GM12878 (cell line): ENCODE measurements around the gene UBASH3B. TPM values are rescaled to one million over a fixed set of nuclear protein-coding genes. Genes with fewer than 3 reads are reported as not detected.
A peak's percentile ranks its signal among the peaks of the same experiment; 100 is the strongest.

Source experiments
- CHD1 ChIP-seq: IDR thresholded peaks from 2 replicates; pipeline ENCODE4 v1.6.1; 2012; ENCODE audit warnings: low read depth, low read length, improper control_type of control experiment
- CREB1 ChIP-seq: IDR thresholded peaks from 2 replicates; pipeline ENCODE4 v1.6.1; 2012; ENCODE audit warnings: low read depth, mild to moderate bottlenecking, inconsistent platforms
- EGR1 ChIP-seq, 2 experiments: IDR thresholded peaks; 1 replicate in 1 of 2; 2 replicates in 1 of 2; pipeline ENCODE4 v1.6.1; 2011 to 2012; ENCODE audit warnings: low read depth in 2 of 2, low read length in 2 of 2, borderline replicate concordance in 1 of 2, mild to moderate bottlenecking in 1 of 2, moderate library complexity in 1 of 2
- ETV6 ChIP-seq, 2 experiments: fragments of 450-650 bp in 1 of 2; IDR thresholded peaks in 1 of 2; conservative IDR thresholded peaks in 1 of 2; 2 replicates each; pipeline ENCODE4 v1.6.1; 2014; ENCODE audit warnings: antibody characterized with exemption in 1 of 2, borderline replicate concordance in 1 of 2, low read depth in 1 of 2, mild to moderate bottlenecking in 1 of 2, moderate library complexity in 1 of 2
- FOXM1 ChIP-seq: IDR thresholded peaks from 2 replicates; pipeline ENCODE4 v1.6.1; 2012; ENCODE audit warnings: low read depth, mild to moderate bottlenecking, inconsistent platforms, low read length, moderate library complexity
- GABPA ChIP-seq: IDR thresholded peaks from 2 replicates; pipeline ENCODE4 v1.6.1; 2014; ENCODE audit warnings: antibody characterized with exemption, low read depth, mild to moderate bottlenecking, inconsistent platforms
- HDAC2 ChIP-seq: fragments of 200-600 bp; sonication (generic); IDR thresholded peaks from 2 replicates; pipeline ENCODE4 v1.6.1; 2017
- IRF4 ChIP-seq: IDR thresholded peaks from 2 replicates; pipeline ENCODE4 v1.6.1; 2011; ENCODE audit warnings: low read depth, low read length
- KDM1A ChIP-seq: fragments of 200-600 bp; sonication (generic); IDR thresholded peaks from 2 replicates; pipeline ENCODE4 v1.6.1; 2016; ENCODE audit warnings: borderline replicate concordance
- MEF2A ChIP-seq: IDR thresholded peaks from 2 replicates; pipeline ENCODE4 v1.6.1; 2011; ENCODE audit warnings: low read depth, mild to moderate bottlenecking, low read length, moderate library complexity; ENCODE audit not compliant: insufficient read depth
- NRF1 ChIP-seq: conservative IDR thresholded peaks from 2 replicates; pipeline ENCODE4 v1.6.1; 2011; ENCODE audit warnings: mild to moderate bottlenecking, low read depth, low read length, improper control_type of control experiment
- RFX5 ChIP-seq: IDR thresholded peaks from 2 replicates; pipeline ENCODE4 v1.6.1; 2011; ENCODE audit warnings: low read depth, low read length, improper control_type of control experiment
- TCF12 ChIP-seq: IDR thresholded peaks from 2 replicates; pipeline ENCODE4 v1.6.1; 2011; ENCODE audit warnings: low read depth, mild to moderate bottlenecking, low read length
- WRNIP1 ChIP-seq: IDR thresholded peaks from 2 replicates; pipeline ENCODE4 v1.6.1; 2011; ENCODE audit warnings: low read depth, low read length, improper control_type of control experiment, borderline replicate concordance
- ZBED1 ChIP-seq: IDR thresholded peaks from 2 replicates; pipeline ENCODE4 v1.6.1; 2016; ENCODE audit warnings: borderline replicate concordance
- ZNF207 ChIP-seq: fragments of 450-650 bp; IDR thresholded peaks from 2 replicates; pipeline ENCODE4 v1.6.1; 2014; ENCODE audit warnings: antibody characterized with exemption, mild to moderate bottlenecking, borderline replicate concordance
- polyA plus RNA-seq, 11 experiments: library from polyadenylated mRNA; depleted of rRNA in 4 of 11; unstranded in 6 of 11; stranded (reverse) in 5 of 11; fragments of >200 nt; fragmentation: Nextera tagmentation in 4 of 11; fragmentation: Illumina TruSeq in 1 of 11; extraction: Ambion mirVana in 4 of 11; extraction: Trizol in 1 of 11; gene quantifications; 1 replicate in 1 of 11; 2 replicates in 10 of 11; pipeline versions ENCODE4 v1.2.1 to v1.2.3, GENCODE V29; 2011 to 2016; ENCODE audit warnings: inconsistent platforms in 2 of 11, missing spikeins in 2 of 11, low read depth in 1 of 11
- total RNA-seq, 4 experiments: library from RNA; depleted of rRNA in 3 of 4; stranded (reverse); fragments of >200 nt in 3 of 4; fragmentation: Illumina TruSeq in 1 of 4; extraction: Trizol in 1 of 4; gene quantifications; 2 replicates each; pipeline versions ENCODE4 v1.2.1 to v1.2.3, GENCODE V29; 2013 to 2021
- TF ChIP-seq, protein P1 (sequence below): IDR thresholded peaks from 2 replicates; pipeline ENCODE4 v1.6.1; 2011; ENCODE audit warnings: borderline replicate concordance, low read depth, mild to moderate bottlenecking, moderate library complexity, low read length; ENCODE audit not compliant: insufficient read depth, poor library complexity, severe bottlenecking
- TF ChIP-seq, protein P2 (sequence below): fragments of 450-650 bp; IDR thresholded peaks from 2 replicates; pipeline ENCODE4 v1.6.1; 2017; ENCODE audit warnings: low read depth, mild to moderate bottlenecking, moderate library complexity
- TF ChIP-seq, protein P3 (sequence below): fragments of 150-350 bp; IDR thresholded peaks from 2 replicates; pipeline ENCODE4 v1.6.1; 2014; ENCODE audit warnings: mild to moderate bottlenecking, low read depth, low read length
- TF ChIP-seq, protein P4 (sequence below): fragments of 450-650 bp; IDR thresholded peaks from 2 replicates; pipeline ENCODE4 v1.6.1; 2017; ENCODE audit warnings: mild to moderate bottlenecking, moderate library complexity

UBASH3B gene
- total and polyA plus RNA-seq, 10 of the 15 experiments (the other 5 are each of a cell fraction or from before 2014, with no cell fraction given) = 0.18 to 3.3 (median 0.57) TPM

DNA sequence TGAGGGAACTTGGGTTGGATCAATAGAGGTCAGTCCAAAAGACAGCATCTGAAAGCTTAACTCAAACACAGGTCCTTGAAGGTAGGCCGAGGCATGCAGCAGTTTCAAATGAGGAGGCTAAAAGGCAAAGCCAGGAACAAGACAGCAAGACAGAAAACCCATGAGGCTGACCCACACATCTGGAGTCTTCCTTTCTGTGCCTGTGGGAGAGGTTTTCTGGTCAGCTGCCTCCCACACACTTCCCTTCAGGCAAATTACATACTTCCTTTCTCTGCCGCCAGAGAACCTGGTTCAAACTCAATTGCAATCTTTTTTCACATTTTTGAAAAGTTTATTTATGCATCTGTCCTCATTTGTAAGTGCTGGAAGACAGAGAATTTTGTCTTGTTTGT, 153.0 kb downstream of the UBASH3B start (continued):
- TF ChIP-seq, protein P1, sequence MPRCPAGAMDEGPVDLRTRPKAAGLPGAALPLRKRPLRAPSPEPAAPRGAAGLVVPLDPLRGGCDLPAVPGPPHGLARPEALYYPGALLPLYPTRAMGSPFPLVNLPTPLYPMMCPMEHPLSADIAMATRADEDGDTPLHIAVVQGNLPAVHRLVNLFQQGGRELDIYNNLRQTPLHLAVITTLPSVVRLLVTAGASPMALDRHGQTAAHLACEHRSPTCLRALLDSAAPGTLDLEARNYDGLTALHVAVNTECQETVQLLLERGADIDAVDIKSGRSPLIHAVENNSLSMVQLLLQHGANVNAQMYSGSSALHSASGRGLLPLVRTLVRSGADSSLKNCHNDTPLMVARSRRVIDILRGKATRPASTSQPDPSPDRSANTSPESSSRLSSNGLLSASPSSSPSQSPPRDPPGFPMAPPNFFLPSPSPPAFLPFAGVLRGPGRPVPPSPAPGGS = no peak
- TF ChIP-seq ETV6 (conservative IDR thresholded peaks at IDR 0.05 in 1 of 2, IDR thresholded peaks at IDR 0.05 in 1 of 2; ENCODE audit: borderline replicate concordance in 1 of 2, low read depth in 1 of 2) (peak in 1 of 2 experiments; percentile 93; a peak in 2 of 4 replicates), EGR1 (IDR thresholded peaks at IDR 0.05; ENCODE audit: borderline replicate concordance in 1 of 2, low read depth in 2 of 2, low read length in 2 of 2) (peak in 1 of 2 experiments; percentile 81; a peak in 2 of 3 replicates), MEF2A (0 out of 2 replicates have a peak, but pooled peaks have one; percentile 34), FOXM1 (peak; percentile 68; the same call in 1 of the 2 replicates), CHD1 (no peak), IRF4 (0 out of 2 replicates have a peak, but pooled peaks have one; percentile 39), NRF1 (no peak), ZNF207 (no peak), RFX5 (no peak), WRNIP1 (no peak), CREB1 (0 out of 2 replicates have a peak, but pooled peaks have one; percentile 30), ZBED1 (no peak), KDM1A (no peak), HDAC2 (no peak), TCF12 (0 out of 2 replicates have a peak, but pooled peaks have one; percentile 55), GABPA (0 out of 2 replicates have a peak, but pooled peaks have one; percentile 19)
- TF ChIP-seq, protein P2, sequence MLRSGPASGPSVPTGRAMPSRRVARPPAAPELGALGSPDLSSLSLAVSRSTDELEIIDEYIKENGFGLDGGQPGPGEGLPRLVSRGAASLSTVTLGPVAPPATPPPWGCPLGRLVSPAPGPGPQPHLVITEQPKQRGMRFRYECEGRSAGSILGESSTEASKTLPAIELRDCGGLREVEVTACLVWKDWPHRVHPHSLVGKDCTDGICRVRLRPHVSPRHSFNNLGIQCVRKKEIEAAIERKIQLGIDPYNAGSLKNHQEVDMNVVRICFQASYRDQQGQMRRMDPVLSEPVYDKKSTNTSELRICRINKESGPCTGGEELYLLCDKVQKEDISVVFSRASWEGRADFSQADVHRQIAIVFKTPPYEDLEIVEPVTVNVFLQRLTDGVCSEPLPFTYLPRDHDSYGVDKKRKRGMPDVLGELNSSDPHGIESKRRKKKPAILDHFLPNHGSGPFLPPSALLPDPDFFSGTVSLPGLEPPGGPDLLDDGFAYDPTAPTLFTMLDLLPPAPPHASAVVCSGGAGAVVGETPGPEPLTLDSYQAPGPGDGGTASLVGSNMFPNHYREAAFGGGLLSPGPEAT = peak; percentile 42; the same call in 1 of the 2 replicates
- TF ChIP-seq, protein P3, sequence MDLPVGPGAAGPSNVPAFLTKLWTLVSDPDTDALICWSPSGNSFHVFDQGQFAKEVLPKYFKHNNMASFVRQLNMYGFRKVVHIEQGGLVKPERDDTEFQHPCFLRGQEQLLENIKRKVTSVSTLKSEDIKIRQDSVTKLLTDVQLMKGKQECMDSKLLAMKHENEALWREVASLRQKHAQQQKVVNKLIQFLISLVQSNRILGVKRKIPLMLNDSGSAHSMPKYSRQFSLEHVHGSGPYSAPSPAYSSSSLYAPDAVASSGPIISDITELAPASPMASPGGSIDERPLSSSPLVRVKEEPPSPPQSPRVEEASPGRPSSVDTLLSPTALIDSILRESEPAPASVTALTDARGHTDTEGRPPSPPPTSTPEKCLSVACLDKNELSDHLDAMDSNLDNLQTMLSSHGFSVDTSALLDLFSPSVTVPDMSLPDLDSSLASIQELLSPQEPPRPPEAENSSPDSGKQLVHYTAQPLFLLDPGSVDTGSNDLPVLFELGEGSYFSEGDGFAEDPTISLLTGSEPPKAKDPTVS = no peak
- TF ChIP-seq, protein P4, sequence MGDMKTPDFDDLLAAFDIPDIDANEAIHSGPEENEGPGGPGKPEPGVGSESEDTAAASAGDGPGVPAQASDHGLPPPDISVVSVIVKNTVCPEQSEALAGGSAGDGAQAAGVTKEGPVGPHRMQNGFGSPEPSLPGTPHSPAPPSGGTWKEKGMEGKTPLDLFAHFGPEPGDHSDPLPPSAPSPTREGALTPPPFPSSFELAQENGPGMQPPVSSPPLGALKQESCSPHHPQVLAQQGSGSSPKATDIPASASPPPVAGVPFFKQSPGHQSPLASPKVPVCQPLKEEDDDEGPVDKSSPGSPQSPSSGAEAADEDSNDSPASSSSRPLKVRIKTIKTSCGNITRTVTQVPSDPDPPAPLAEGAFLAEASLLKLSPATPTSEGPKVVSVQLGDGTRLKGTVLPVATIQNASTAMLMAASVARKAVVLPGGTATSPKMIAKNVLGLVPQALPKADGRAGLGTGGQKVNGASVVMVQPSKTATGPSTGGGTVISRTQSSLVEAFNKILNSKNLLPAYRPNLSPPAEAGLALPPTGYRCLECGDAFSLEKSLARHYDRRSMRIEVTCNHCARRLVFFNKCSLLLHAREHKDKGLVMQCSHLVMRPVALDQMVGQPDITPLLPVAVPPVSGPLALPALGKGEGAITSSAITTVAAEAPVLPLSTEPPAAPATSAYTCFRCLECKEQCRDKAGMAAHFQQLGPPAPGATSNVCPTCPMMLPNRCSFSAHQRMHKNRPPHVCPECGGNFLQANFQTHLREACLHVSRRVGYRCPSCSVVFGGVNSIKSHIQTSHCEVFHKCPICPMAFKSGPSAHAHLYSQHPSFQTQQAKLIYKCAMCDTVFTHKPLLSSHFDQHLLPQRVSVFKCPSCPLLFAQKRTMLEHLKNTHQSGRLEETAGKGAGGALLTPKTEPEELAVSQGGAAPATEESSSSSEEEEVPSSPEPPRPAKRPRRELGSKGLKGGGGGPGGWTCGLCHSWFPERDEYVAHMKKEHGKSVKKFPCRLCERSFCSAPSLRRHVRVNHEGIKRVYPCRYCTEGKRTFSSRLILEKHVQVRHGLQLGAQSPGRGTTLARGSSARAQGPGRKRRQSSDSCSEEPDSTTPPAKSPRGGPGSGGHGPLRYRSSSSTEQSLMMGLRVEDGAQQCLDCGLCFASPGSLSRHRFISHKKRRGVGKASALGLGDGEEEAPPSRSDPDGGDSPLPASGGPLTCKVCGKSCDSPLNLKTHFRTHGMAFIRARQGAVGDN = no peak
